ENCODE measurements around the gene OR2V2.

The OR2V2 gene

GRCh38 chr5:181191526-181192336 is 44.3 kb downstream of the OR2V2 start:
- DNase-seq: peak; percentile 94

- DNase-seq: no peak
These were observed 45.1 kb downstream of the OR2V2 start for GRCh38 chr5:181192337-181193046.

- DNase-seq: no peak
These were observed 46.3 kb downstream of the OR2V2 start for GRCh38 chr5:181193656-181194055.

- DNase-seq: no peak
These were observed 47.3 kb downstream of the OR2V2 start for GRCh38 chr5:181194489-181195248.

GRCh38 chr5:181195249-181195761 is 47.9 kb downstream of the OR2V2 start:
- no peak for DNase-seq

- no peak for DNase-seq
These were observed 50.1 kb downstream of the OR2V2 start for GRCh38 chr5:181197326-181197951.

- DNase-seq: no peak
These were observed 50.8 kb downstream of the OR2V2 start for GRCh38 chr5:181198106-181198685.

- no peak for DNase-seq
These were observed 51.6 kb downstream of the OR2V2 start for GRCh38 chr5:181198905-181199519.

- DNase-seq: no peak
These were observed 52.7 kb downstream of the OR2V2 start for GRCh38 chr5:181199881-181200638.

GRCh38 chr5:181200816-181201215 is 53.4 kb downstream of the OR2V2 start:
- no peak for DNase-seq

- no peak for DNase-seq
These were observed 55.8 kb downstream of the OR2V2 start for GRCh38 chr5:181203093-181203711.

GRCh38 chr5:181203777-181204112 is 56.4 kb downstream of the OR2V2 start:
- DNase-seq: no peak

- no peak for DNase-seq
These were observed 56.9 kb downstream of the OR2V2 start for GRCh38 chr5:181204113-181204825.

GRCh38 chr5:181204826-181205760 is 57.7 kb downstream of the OR2V2 start, which contains the start of gene TRIM7:
Gene TRIM7 (minus strand): TSS chr5:181205196. CDS start chr5:181205110, 86 bp downstream.
- DNase-seq: no peak

GRCh38 chr5:181205761-181206649 is 58.6 kb downstream of the OR2V2 start:
- DNase-seq: no peak

GRCh38 chr5:181207214-181207959 is 60.0 kb downstream of the OR2V2 start:
- DNase-seq: peak; percentile 79

GRCh38 chr5:181207960-181208253 is 60.5 kb downstream of the OR2V2 start:
- DNase-seq: no peak
